ENCODE measurements around the gene DLG2.

GRCh38 chr11:83599066-83599465 is 2028.1 kb downstream of the DLG2 start:
- no peak for TF ChIP-seq EZH2 (IDR thresholded peaks at IDR 0.05; ENCODE audit: insufficient read depth, low read length)
- TF ChIP-seq CTCF (IDR thresholded peaks at IDR 0.05; ENCODE audit: insufficient read depth, low read depth, low read length), result no peak
